ENCODE measurements around the gene DMBX1. TPM values are rescaled to one million over a fixed set of nuclear protein-coding genes. Genes with fewer than 3 reads are reported as not detected.

The DMBX1 gene
- polyA plus RNA-seq, 3 donors = 0.16 TPM; not detected in 2

DNA sequence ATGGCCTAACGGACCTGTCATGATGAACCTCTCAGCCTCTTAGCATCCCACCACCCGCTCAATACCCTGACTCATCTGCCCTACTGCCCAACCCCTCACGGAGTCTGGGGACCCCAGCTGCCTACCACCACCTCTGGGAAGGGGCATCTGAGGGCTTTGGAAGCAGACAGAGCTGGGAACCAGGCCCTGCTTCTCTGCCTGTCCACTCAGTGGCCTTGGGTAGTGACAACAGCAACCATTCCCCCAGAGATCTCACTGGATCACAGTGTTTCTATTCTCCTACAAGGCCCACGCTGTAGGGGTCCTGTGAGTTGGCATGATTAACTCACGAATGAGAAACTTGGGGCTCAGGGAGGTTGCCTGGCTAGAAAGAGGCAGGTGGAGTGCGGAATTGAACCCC lies 32.5 kb upstream of the DMBX1 start:
- 91 to 92% (median 91%) methylated on average over 6 of the region's 6 CpGs for WGBS, 3 donors

DNA sequence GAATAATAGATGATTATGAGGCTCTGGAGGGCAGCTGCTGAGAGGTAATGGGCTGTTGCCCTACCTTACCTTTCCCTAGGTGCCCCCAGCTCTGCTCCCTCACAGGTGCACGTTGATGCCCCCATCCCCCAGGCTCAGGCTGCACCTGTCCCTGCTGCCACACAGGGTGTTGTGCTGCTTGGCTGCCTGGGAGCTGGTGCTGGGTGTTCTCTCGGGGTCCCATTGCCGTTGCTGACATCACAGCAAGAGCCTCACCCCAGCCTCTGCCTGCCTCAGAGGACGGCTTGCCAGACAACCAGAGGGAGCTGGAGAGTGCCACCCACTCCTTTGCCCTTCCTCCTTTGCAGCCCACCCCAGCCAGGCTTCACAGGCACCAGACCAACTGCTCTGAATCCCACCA lies 31.4 kb upstream of the DMBX1 start:
- WGBS, 3 donors = 62 to 75% (median 70%) methylated on average over 4 of the region's 4 CpGs
- H3K27ac ChIP-seq (ENCODE audit: low read depth, low read length) = no peak overlapping the region

More for the DNA sequence above, 32.5 kb upstream of the DMBX1 start:
- no peak overlapping the region for H3K27ac ChIP-seq (ENCODE audit: low read depth, low read length)

DNA sequence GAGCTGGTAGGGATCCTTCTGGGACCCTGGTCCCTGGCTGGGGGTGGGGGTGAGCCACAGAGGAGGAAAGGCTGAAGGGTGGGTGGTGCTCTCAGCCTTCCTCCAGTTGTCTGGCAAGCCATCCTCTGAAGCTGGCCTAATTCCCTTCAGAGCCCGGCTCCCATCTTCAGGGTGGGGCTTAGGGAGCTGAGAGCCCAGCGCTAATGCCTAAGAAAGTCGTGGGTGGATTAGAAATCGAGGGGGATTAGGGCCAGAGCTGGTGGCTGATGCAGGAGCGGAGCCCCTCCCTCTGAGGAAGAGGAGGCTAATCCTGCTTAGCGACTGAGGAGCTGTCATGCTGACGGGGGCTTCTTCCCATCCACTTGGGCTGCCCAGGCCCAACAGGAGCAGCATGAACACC lies 30.8 kb upstream of the DMBX1 start:
- no peak overlapping the region for H3K27ac ChIP-seq (ENCODE audit: low read depth, low read length)
- WGBS, 3 donors = 64 to 67% (median 66%) methylated on average over 7 of the region's 7 CpGs

DNA sequence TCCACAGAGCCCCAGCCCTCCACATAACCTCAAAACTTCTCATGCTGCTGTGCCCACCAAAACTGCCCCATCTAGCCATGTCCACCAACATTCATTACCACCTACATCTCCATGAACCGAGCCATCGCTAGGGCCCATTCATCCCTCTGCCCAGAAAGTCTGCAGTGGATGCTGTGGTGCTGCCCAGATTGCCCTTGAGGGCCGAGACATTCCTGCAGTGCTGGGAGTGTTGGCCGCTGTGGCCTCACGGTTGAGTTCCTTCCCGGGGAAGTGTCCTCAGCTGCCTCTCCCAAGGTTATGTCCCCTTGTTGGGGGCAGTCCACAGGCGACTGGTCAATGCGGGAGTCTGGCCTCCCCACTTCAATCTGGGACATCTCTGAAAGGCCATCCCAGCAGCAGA lies 30.3 kb upstream of the DMBX1 start:
- no peak overlapping the region for H3K27ac ChIP-seq (ENCODE audit: low read depth, low read length)
- WGBS, 3 donors = 83 to 86% (median 83%) methylated on average over 8 of the region's 8 CpGs

DNA sequence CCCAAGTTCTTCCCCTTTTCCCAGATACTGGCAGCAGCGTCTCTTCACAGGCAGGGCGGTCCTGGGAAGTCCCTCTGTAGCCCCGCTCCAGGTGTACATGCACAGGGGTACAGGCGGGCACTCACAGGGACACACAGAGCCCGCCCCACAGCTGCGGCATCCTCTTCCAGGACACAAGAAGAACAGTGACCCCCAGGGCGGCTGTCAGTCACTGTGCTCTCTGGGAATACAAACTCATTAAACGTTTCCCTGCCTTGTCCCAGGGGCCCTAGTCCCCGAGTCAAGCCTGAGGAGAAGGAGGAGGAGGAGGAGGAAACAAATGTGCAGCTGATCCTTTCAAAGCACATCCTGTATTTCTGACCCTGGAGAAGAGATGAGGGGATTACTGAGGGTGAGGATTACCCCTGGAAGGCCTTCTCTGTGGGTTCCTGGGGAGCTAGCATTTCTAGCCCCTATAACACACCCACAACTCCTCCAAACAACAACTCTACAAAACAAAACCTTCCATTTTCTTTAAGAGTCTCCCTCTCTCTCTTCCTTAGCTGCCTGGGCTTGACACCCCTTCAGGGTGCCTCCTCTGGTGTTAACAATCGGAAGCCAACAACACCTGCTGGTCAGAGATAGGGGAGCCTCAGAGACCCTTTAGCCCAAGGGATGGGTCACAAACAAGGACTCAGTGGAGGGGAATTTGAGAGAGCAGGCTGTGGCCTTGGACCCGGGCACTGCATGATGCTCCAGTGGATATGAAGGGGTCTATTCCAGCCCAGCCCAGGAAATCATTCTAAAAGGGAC lies 28.4 kb upstream of the DMBX1 start:
- WGBS, 3 donors = 65 to 69% (median 68%) methylated on average over 11 of the region's 11 CpGs
- H3K27ac ChIP-seq (ENCODE audit: low read depth, low read length) = no peak overlapping the region

DNA sequence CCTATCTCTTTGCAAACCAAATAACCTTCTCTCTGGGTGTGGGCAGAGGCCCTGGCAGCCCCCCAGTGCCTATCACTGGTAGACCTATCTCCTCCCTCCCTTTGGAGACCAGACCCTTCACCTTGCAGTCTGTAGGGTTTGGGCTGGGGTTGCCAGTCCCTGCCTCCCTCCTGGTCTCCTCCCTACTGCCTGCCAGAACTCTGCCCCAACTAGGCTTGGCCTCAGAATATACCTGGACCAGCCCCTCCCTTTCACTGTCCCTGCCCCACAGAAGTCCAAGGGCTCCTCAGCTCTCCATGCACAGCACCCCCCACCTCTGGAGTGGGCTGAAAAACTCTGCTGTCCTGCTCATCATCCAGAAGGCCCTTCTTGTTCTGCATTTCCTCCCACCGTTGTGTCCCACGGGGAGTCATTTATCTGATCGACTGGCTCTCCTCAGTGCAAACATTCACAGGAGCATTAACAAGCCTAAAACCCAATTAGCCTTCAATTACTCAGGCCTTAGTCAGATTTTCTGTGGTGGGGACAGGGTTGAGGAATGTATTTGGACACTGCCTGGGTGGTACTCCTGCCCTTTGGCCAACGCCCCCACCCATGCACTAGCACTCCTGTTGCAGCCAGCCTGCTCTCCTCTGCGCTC lies 27.7 kb upstream of the DMBX1 start:
- WGBS, 3 donors = 51 to 55% (median 51%) methylated on average over 5 of the region's 5 CpGs

DNA sequence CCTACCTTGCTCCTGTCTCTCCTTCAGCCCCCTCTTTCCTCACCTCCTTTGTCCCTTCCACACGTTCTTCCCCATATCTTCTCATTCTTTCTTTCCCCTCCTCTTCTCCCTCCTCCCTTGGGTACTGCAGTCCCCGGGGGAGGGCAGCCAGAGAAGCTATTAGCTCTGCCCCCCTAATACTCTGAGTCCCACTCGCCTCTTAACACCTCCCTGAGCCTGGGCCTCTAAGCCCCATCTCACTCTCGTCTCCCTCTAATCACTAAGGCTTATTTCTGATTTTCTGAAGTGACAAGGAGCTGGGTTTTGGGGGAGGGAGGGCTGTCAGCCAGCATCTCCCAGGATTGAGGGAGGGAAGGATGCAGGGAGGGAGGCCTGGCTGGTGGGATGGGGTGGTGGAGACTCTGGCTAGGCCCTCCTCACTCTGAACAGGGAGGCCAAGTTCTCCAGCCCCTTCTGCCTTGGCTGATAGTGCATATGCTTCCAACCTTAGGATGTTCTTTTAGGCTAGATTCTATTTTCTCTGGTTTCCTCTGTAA lies 25.6 kb upstream of the DMBX1 start:
- WGBS, 3 donors = 73 to 82% (median 75%) methylated on average over 4 of the region's 4 CpGs
- H3K27ac ChIP-seq (ENCODE audit: low read depth, low read length) = no peak overlapping the region

More for the DNA sequence above, 27.7 kb upstream of the DMBX1 start:
- no peak overlapping the region for H3K27ac ChIP-seq (ENCODE audit: low read depth, low read length)

DNA sequence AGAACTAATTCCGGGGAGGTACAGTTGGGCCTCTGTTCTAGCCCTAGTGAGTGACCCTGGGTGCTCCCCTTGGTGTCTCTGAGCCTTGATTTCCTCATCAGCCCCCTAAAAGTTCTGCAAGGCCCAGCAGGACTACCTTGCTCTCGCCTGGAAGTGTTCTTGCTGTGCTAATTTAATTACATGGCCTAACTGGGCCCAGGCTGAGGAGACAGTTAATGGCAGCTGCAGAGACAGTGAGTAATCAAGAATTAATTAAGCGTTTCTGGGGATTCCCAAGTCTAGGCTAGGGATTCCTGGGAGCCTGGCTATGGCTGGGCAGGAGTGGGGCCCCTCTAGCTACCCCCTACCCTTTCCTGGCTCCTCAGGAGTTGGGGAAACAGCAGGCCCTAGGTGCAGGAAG lies 24.7 kb upstream of the DMBX1 start:
- 88 to 96% (median 92%) methylated on average over 3 of the region's 3 CpGs for WGBS, 3 donors
- no peak overlapping the region for H3K27ac ChIP-seq (ENCODE audit: low read depth, low read length)

DNA sequence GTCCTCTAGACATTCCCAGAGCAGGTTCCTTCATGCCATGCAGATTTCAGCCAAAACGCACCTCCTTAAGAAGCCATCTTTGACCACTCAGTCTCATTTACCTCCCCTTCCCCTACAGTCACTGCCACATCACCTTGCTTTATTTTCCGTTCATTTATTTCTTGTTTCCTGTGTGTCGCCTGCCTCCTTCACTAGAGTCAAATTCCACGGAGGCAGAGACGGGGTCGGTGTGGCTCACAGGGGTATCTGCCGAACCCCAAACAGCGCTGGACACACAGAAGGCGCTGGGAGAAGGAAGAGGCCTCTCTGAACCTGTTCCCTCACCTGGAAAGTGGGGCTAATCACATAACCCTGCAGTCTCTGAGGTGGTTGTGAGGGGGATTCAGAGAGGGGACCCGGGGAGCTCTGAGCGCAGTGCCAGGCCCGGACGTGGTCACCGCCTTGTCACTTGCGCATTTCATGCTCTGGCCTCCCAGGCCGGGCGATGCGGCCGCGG lies 23.6 kb upstream of the DMBX1 start:
- no peak overlapping the region for H3K27ac ChIP-seq (ENCODE audit: low read depth, low read length)
- WGBS, 3 donors = 25 to 42% (median 37%) methylated on average over 15 to 20 of the region's 20 CpGs

DNA sequence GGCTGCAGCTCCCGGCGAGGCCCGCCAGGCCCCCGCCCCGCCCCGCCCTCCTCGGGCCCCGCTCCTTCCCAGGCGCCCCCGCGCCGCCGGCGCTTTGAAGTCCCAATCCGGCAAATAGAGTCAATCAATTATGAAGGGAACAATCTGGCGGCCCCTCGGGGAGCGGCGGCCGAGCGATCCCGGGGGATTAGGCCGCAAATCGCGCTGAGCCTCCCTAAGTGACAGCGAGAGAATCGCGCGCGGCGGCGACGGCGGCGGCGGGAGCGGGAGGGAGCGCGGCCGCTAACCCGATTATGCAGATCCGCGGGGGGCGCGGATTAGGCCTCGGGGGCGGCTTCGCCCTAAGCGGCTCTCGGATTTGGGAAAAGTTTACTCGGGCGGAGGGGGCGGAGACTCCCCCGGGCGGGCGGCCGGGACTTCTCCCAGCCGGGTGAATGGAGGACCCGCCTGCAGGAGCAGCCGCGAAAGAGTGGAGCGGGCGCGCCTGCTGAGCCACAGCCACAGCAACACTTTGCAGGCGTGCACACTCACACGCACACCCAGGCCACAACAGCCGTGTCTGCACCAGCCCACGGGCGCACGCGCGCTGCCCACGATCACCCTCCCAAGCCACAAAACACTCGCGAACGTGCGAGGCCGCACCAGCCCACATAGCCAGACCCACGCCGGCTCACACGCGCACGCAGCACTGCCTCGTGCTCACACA lies 23.0 kb upstream of the DMBX1 start:
- H3K27ac ChIP-seq (ENCODE audit: low read depth, low read length) = no peak overlapping the region
- 2 to 4% (median 3%) methylated on average over 73 to 84 of the region's 84 CpGs for WGBS, 3 donors

DNA sequence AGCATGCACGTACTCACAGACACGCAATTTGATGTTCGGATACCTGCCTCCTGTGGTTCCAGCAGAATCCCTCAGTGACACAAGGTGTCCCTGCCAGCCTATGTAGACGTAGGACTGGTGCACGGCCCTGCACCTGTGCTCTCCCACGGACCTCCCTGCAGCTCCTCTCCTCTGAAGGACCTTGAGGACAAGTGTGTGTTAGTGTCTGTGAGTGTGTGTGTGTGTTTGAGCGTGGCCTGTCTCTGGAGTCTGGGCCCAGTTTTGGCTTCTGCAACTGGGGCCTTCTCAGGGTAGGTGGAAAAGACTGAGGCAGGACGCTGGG lies 22.5 kb upstream of the DMBX1 start:
- H3K27ac ChIP-seq (ENCODE audit: low read depth, low read length) = no peak overlapping the region
- WGBS, 3 donors = 23 to 51% (median 43%) methylated on average over 8 of the region's 8 CpGs

DNA sequence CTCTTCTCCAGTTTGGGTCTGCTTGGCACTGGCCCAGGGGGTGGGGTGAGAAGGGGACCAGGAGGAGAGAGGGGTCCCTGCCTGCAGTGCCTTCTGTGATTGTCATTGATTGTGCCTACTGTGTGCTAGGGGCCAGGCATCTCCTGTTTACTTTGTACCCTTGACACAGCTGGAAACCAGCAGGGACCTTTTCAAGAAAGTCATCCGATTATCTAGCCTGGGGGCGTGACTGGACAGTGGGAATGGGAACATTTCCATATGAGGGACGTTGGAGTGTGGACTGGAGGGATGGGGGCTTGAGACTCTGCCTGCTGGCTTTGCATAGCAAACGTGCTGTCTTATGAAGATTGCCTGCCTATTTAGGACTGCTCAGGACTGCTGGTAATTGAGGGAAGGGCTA lies 19.8 kb upstream of the DMBX1 start:
- H3K27ac ChIP-seq (ENCODE audit: low read depth, low read length) = no peak overlapping the region
- 50 to 58% (median 57%) methylated on average over 4 of the region's 4 CpGs for WGBS, 3 donors

DNA sequence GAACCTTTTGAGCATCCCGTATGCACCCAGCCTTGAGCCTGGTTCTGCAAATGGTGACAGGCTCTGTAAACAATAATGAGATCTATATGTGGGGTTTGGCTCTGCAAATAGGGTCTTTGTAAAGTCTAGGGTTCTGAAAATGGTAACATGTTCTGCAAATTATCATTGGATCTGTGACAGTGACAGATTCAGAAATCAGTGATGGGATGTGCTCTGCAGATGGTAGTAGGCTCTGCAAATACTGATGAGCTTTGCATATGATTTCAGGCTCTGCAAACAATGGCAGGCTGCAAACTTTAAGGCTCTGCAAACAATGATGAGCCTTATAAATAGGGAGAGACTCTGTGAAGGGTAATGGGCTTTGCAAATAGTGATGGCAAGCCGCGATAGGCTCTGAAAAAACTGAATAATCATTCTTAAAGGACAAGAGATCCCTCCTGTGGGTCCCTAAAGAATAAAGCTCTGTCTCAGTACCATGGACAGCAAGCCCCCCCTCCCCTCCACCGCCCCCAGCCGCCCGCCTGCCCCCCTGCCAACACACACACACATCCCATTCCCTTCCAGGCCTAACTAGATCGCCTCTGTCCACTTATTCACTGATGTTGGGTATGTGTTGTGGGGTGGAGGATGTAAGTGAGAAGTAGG lies 17.7 kb upstream of the DMBX1 start:
- 57 to 66% (median 57%) methylated on average over 7 of the region's 7 CpGs for WGBS, 3 donors
- H3K27ac ChIP-seq (ENCODE audit: low read depth, low read length) = no peak overlapping the region

DNA sequence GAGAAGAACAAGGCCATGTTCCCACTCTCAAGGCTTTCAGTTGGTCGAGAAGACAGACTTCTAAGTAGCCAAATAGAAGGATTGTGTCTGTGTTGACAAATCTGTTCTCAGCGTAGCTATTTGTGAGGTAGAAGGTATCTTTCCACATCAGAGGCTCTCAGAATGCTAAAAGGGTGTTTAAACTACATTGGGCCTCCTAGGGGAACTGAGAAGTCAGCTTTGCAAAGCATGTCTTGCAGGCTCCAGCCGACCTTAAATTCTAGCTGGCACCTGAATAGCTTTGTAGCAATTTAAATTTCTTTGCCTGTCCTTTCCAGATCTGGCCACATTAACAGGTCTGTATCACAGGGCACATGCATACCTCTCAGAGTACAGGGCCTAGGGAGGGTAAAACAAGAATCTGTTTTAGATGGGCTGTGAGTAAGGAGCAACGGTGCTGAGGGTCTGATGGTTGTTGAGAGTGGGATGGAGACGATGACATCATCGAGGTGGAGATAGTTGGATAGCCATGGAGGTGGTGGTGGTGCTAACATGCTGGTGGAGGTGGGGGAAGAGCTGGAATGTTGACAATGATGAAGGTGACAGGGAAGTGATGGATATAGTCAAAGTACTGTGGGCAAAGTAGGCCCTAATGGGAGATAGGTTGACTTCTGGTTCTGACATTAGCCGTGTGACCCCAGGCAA lies 17.0 kb upstream of the DMBX1 start:
- H3K27ac ChIP-seq (ENCODE audit: low read depth, low read length) = no peak overlapping the region
- WGBS, 3 donors = 67 to 74% (median 68%) methylated on average over 7 of the region's 7 CpGs

DNA sequence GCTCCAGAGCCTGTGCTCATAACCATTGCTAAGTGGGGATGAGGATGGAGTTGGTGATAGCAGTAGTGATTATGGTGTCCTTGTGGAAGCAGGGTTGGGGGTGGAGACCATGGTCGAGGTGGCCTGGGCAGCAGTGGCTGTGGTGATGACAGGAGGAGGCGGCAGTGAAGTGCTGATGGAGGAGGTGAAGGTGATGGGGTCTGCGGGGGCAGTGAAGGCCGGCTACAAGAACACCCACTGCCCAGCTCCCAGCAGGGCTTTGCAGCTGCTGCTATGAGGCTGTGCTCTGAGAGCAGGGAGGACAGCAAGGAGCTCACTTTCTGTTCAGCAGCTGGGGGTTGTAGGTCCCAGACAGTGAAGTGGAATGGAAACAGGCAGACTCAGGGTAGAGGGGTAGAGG lies 15.6 kb upstream of the DMBX1 start:
- H3K27ac ChIP-seq (ENCODE audit: low read depth, low read length) = no peak overlapping the region
- 48 to 54% (median 50%) methylated on average over 4 of the region's 4 CpGs for WGBS, 3 donors

DNA sequence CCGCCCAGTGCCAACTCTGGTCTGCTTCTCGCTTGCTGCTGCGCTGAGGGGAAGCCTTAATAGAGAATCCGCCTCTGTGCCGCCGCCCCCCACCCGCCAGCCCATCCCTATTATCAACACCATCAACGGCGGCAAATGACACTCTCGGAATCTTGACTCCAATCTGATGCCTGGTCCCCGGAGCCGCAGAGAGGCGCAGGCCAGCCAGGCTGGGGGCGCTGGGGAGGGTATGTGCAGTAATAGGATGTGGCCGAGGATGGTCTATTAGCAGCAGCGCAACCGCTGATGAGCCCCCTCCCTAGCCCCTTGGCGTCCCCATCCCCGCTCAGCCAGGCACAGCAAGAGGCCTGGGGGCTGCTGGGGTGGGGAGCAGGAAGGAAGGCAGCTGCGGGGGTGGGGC lies 15.1 kb upstream of the DMBX1 start:
- no peak overlapping the region for H3K27ac ChIP-seq (ENCODE audit: low read depth, low read length)
- 40 to 48% (median 45%) methylated on average over 19 to 20 of the region's 20 CpGs for whole genome bisulfite sequencing, 3 donors

DNA sequence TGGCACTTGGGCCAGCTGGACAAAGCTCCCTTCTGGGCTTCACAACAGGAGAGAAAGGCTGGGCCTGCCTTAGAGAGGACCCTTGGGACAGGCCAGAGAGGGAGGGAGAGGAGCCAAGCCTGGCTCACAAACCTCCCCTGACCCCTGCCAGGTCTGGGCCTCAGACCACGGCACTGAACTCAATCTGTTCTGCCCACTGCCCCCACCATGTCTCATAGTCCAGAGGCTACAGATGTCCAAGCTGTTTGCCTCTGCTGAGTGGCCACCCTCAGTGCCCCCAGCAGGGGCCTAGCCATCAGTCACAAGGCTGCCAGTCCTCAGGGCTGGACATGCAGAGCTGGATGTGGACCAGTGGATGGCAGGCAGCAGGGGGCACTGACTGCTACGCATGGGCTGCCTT lies 13.0 kb upstream of the DMBX1 start:
- WGBS, 3 donors = 78 to 88% (median 87%) methylated on average over 2 of the region's 2 CpGs
- H3K27ac ChIP-seq (ENCODE audit: low read depth, low read length) = no peak overlapping the region

Data from adipose tissue (tissue), 3 donors.